Stimulated activated CD8-positive, alpha-beta memory T cell treated with anti-CD3 and anti-CD28 coated beads, Interleukin-2, amount 100 ng/mL, for 48 hours (primary cell): ENCODE measurements around the gene CYB5R3.
"Not testable (repeated sequence)": the region's sequence is repeated elsewhere in the genome, so short reads cannot be mapped to it uniquely, and the experiment has no call there.

ENCODE experiments used
- DNase-seq, 2 donors: peaks; one replicate each; pipeline ENCODE4 v3.0.0-alpha.2; 2020; ENCODE audit warnings: low read depth in 2 of 2

Gene CYB5R3

GRCh38 chr22:42603427-42603826, 45.8 kb downstream of the CYB5R3 start:
- DNase-seq, result no peak

- DNase-seq, result no peak
These were observed 46.7 kb downstream of the CYB5R3 start for GRCh38 chr22:42602470-42602869.

GRCh38 chr22:42601879-42602465, 47.2 kb downstream of the CYB5R3 start:
- no peak for DNase-seq

- DNase-seq, result no peak
These were observed 52.2 kb downstream of the CYB5R3 start for GRCh38 chr22:42596863-42597530.

GRCh38 chr22:42596336-42596735, 52.9 kb downstream of the CYB5R3 start:
- no peak for DNase-seq

- DNase-seq, result no peak
These were observed 53.8 kb downstream of the CYB5R3 start for GRCh38 chr22:42595434-42595833.

GRCh38 chr22:42591987-42592386, 57.2 kb downstream of the CYB5R3 start:
- no peak for DNase-seq

- no peak for DNase-seq
These were observed 61.5 kb downstream of the CYB5R3 start for GRCh38 chr22:42587588-42588175.

GRCh38 chr22:42586381-42586780, 62.8 kb downstream of the CYB5R3 start:
- DNase-seq, result no peak

- DNase-seq, result no peak
These were observed 64.1 kb downstream of the CYB5R3 start for GRCh38 chr22:42585096-42585495.

- no peak for DNase-seq
These were observed 64.7 kb downstream of the CYB5R3 start for GRCh38 chr22:42584364-42584940.

GRCh38 chr22:42582987-42583386, 66.2 kb downstream of the CYB5R3 start:
- no peak for DNase-seq

GRCh38 chr22:42581762-42582716, 67.2 kb downstream of the CYB5R3 start:
- peak; percentile 81 to 82 for DNase-seq

- not testable (repeated sequence) for DNase-seq
These were observed 67.9 kb downstream of the CYB5R3 start for GRCh38 chr22:42581194-42581761.

GRCh38 chr22:42580040-42580439, 69.2 kb downstream of the CYB5R3 start:
- DNase-seq, result not testable (repeated sequence)

GRCh38 chr22:42577623-42578240, 71.5 kb downstream of the CYB5R3 start:
- DNase-seq, result no peak

GRCh38 chr22:42577141-42577540, 72.1 kb downstream of the CYB5R3 start:
- not testable (repeated sequence) for DNase-seq

GRCh38 chr22:42575996-42576574, 73.1 kb downstream of the CYB5R3 start:
- not testable (repeated sequence) for DNase-seq

- DNase-seq, result not testable (repeated sequence)
These were observed 74.7 kb downstream of the CYB5R3 start for GRCh38 chr22:42574468-42574867.

- DNase-seq, result not testable (repeated sequence)
These were observed 75.1 kb downstream of the CYB5R3 start for GRCh38 chr22:42574046-42574445.
